UCSD-AML1 (cell line): ENCODE measurements around the gene ADGRL1.
"Not testable (repeated sequence)": the region's sequence is repeated elsewhere in the genome, so short reads cannot be mapped to it uniquely, and the experiment has no call there.

Source experiments
- DNase-seq: peaks from one replicate; lab custom pipeline; 2025; ENCODE audit not compliant: unreplicated experiment; lab: John Stamatoyannopoulos, UW

ADGRL1 gene

DNA sequence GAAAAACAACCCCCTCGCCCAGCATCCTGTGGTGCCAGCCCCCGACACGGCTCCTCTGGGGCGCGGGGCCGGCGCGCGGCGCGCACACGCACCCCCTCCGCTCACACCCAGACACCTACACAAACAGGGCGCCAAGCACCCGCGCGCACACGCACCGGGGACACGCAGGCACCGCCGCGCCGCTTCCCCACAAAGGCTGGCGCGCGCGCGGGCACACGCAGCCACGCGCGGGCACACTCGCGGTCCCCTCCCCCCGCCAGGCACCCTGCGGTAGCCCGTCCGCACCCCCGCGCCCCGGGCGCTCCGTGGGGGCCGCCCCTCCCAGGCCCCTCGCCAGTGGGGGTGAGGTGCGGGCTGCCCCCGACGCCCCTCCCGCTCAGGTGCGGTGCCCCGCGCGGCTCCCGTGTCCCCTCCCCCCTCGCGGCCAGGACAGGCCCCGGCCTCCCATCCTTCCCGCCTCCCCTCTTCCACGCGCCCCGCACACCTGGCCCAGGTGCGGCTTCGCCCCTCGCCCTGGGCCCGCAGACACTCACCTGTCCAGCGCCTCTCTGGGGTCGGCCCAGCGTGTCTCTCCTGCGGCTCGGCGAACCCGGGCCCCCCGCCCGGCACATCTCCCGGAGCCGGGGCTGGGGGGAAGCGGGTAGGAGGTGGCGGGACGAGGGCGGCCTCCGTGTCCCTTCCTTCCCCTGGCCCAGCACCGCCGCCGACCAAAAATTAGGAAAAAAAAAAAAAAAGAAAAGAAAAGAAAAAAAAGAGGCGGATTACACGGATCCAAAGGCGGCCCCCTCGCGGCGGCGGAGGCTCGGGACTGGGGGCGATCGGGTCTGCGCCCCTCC, at the start of gene ADGRL1:
ADGRL1 (minus strand) TSS at position 718 of the 836 bp plus-strand sequence. CDS start 22,567 bp downstream, outside the sequence.
- not testable (repeated sequence) for DNase-seq

DNA sequence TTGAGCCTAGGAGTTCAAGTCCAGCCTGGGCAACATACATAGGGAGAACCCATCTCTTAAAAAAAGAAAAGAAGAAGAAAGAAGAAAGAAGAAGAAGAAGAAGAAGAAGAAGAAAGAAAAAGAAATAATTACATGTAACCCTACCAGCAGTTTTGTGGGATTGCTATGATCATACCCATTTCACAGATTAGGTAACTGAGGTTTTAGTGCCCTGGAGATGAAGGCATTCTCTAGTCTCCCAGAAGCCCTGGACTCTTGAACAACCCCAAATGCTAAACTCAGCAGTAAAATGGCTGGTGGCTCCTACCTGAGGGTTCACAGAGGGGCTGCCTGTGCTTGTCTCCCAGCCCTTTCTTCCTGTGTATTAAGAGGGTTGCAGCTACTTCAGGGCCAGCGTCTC, 49.3 kb upstream of the ADGRL1 start:
- DNase-seq, result not testable (repeated sequence)

DNA sequence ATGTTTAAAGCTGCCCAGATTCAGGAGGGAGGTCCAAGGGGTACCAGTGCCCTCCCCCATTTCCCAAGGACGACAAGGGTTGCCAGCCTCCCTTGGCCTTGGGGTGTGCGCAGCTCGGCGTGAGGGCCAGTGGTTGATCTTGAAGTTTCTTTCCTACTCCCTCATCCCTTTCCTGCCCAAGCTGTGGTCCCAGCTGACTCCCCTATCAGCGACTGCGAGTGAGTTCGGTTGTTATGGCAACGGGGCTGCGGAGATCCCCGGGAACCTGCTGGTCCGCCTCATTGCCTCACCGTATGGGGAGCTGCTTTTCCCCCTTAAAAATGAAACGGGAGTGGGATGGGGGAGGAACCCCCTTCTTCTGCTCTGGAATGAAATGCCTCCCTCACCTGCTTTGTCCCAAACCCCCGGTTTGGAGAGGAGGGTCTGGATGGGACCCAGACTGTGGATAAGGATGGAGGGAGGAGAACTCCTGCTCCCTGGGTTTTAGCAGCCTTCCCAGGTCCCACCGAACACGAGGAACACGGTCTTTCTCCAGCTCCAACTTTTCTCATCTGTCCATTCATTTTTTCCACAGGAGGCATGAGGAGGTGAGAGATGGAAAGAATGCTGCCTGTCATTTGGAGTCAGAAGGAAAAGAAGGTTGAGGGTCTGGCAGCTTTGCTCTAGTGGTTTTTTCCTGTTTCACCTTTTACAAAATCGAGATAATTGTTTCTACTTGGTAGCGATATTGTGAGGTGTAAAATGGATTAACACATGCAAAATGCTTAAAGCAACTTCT, 48.0 kb upstream of the ADGRL1 start:
- not testable (repeated sequence) for DNase-seq

DNA sequence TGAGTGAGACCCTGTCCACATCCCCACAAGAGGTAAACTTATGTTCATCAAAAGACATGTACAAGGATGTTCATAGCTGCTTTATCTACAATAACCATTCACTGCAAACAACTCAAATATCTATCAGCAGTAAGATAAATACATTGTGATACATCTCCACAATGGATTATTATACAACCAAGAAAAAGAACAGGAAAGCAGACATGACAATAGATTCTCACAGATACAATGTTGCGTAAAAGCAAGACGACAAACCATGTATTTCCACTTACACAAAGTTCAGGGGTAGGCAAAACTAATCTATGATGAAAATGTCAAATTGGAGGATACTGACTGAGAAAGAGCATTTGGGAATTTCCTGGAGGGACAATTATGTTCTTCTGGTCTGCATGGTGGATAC, 46.2 kb upstream of the ADGRL1 start:
- DNase-seq, result not testable (repeated sequence)

DNA sequence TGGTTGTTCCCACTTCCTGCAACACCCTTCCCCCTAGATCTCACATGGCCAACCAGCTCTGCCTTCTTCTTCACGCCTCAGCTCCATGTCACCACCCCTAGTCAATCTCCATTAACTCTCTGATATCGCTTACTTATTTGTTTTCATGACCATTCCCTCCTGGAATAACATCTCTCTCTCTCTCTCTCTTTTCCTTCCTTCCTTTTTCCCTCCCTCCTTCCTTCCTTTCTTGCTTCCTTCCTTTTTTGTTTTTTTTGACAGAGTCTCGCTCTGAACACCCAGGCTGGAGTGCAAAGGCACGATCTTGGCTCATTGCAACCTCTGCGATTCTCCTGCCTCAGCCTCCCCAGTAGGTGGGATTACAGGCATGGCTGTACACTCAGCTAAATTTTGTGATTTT, 44.9 kb upstream of the ADGRL1 start:
- DNase-seq, result no peak

DNA sequence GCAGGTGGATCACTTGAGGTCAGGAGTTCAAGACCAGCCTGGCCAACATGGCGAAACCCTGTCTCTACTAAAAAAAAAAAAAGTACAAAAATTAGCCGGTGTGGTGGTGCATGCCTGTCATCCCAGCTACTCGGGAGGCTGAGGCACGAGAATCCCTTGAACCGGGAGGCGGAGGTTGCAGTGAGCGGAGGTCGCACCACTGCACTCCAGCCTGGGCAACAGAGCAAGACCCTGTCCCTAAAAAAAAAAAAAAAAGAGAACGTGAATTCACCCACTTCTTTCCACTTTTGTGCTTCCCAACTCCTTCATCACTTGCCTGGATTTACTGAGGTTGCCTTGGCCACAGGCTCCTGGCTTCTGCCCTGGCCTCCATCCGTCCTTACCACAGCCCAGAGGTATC, 44.3 kb upstream of the ADGRL1 start:
- DNase-seq, result not testable (repeated sequence)

DNA sequence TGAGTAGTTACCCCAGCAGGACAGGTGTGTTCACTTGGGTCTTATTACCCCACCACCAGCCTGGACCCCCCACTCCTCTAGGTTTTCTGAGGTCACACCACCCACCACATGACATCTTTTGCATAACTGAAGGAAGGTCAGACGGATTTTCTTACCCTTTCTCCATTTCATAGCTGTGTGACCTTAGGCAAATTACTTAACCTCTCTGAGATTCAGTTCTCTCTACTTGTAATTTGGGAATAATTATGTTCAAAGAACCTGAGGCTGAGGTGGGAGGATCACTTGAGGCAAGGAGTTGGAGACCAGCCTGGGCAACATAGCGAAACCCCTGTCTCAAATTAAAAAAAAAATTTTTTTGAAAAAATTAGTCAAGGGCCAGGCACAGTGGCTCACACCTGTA, 43.9 kb upstream of the ADGRL1 start:
- DNase-seq, result not testable (repeated sequence)

DNA sequence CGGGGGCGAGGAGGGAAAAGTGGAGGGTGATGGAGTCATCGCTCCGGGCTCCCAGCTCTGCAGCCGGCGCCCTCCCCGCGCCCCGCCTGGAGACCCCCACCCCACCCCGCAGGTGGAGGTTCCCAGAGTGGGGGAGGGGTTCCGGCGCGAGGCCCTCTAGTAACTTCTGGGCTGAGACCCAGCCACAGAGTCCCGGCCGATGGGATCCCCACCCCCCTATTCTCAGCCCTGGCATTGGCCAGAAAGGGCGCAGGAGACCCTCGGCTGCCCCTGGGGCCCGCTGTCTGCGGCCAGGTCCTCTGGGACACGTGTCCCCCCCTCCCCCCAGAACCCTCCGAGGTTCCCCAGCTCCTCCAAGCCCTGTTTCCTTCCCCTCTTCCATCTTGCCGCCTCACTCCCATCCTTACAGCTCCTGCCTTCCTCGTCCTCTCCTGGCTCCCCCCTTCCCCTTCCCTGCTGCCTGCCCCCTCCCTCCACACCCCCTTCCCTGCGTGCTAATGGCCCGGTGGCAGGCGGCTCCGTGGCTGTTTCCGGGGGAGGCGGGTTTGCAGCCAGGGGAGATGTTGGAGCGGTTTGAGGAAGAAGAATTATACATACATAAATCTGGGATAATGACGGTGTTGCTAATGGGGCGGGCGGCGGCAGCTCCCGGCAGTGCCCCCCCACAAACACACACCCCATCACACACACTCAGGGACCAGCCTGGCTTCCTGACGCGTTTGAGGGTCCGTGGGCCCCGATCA, 43.2 kb upstream of the ADGRL1 start:
- DNase-seq, result peak; percentile 57

DNA sequence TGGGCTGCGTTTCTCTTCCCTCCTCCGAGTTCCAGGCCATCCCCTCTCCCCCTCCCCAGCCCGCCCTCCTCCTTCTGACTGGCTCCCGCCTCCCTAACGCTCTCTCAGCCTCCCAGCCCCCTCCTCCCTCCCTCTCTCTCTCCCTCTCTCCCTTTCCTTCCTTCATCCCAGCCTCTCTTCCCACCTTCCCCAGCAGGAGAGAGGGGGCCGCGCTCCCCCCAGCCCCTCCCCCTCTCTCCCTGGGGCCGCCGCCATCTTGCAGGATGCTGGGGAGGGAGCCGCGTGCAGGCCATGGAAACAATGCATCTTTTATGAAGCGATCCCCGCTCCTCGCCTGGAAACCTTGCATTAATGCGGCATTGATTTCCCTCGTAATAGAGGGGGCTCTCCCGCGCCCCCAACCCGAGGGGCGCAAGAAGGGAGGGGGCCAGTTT, 42.6 kb upstream of the ADGRL1 start:
- no peak for DNase-seq

DNA sequence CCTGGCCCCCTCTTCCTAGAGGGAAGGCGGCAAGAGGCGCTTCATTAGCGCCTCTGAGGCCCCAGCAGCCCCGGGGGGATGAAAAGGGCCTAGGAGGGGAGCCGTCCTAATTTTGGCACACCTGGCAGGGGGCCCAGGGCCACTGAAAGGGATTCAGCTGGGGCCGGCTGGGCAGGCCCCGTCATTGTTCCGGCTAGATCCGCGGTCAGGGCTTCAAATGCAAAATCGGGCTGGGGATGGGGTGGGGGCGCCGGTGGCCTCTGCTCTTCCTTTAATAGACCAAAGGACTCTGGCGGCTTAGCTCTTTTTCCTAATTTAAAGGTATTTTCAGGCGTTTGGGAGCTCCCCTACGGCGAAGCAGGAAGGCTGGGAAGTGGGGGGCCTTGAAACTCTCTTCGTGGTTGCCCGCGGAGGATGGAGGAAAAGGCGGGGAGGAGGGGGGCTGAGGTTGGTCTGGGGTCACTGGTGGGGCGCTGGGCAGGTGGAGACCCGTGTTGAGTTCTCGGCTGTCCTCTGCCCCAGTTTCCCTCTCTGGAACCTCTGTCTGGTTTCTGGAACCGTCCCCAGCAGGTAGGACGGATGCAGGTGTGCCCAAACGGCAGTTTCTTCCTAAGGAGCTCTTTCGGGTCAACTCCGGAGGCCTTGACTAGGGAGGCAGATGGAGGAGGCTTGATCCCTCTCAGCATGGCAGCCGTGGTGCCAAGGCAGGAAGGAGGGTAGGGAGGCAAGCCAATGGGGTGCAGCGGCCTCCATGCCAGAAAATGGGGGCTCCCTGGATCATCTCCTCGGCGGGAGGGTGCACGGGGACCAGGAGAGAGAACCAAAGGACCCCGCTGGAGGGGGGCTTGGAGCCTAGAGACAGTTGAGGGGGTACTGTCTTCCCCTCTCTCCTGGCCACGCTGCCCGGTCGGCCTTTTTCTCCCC, 41.8 kb upstream of the ADGRL1 start:
- DNase-seq, result not testable (repeated sequence)

DNA sequence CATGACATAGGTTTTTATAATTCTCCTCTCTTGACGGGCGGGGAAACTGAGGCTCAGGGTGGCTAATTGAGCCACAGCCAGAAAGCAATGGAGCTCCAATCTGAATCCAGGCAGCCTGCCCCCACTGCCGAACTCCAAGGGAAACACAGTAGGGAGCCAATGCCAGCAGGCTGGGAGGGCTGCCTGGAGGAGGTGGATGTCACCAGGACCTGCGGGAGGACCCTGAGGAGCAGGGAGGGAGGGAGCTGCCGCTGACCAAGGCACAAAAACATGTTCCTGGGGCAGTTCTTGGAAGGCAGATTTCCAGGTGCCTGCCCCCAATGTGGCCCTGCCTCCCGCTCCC, 41.2 kb upstream of the ADGRL1 start:
- not testable (repeated sequence) for DNase-seq

DNA sequence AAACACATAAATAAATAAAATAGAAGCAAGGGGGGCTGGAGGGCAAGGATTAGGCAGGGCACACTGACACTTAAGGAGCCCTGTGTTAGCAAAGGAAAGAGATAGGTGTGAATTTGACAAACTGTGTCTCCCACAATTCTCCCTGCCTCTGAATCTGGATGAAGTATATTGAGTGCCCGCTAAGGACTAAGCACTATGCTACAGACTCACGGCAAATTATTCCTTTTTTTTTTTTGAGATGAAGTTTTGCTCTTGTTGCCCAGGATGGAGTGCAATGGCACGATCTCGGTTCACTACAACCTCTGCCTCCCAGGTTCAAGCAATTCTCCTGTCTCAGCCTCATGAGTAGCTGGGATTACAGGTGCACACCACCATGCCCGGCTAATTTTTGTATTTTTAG, 38.4 kb upstream of the ADGRL1 start:
- not testable (repeated sequence) for DNase-seq

DNA sequence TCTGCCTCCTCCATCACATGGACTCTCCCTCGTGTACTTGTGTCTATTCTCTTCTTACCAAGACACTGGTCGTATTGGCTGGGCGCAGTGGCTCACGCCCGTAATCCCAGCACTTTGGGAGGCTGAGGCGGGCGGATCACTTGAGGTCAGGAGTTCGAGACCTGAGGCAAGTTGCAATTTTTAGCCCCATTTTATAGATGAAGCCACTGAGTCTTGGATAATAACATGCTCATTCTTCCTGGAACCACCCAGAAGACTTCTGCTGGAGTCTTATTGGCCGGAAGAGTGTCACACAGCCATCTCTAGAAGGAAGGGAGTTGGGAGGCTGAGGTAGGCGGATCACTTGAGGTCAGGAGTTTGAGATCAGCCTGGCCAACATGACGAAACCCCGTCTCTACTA, 37.7 kb upstream of the ADGRL1 start:
- not testable (repeated sequence) for DNase-seq

DNA sequence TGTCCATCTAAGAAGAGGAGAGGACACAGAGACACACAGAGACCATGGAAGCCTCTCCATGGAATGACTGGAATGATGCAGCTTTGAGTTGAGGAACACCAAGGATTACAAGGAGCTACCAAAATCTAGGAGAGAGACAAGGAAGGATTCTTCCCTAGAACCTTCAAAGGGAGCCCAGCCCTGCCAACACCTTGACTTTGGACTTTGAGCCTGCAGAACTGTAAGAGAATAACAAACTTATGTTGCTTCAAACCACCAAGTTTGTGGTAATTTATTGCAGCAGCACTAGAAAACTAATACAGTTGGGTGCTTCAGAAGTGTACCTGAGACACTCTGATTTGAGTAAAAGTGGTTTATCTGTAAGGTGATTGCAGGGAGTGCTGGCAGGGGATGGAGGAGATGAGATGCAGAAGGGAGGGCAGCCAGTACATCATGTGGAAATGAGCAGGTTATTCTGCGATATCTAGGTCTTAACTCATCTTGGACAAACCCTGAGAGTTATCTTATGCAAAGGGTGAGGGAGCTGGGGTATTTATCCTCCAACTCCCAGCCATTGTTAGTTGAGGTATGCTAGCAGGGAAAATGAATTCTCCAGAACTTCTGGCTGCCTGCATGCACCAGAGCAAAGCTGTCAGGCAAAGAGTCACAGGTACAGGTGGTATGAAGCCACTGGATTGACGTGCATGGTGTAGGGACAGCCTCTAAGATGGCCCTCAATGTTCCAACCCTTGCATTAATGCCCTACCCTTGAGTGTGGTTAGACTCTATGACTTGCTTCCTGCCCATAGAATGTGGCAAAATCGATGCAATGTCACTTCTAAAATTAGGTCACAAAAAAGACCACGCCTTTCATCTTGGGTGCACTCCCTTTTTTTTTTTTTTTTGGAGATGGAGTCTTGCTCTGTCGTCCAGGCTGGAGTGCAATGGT, 31.3 kb upstream of the ADGRL1 start:
- DNase-seq, result no peak

DNA sequence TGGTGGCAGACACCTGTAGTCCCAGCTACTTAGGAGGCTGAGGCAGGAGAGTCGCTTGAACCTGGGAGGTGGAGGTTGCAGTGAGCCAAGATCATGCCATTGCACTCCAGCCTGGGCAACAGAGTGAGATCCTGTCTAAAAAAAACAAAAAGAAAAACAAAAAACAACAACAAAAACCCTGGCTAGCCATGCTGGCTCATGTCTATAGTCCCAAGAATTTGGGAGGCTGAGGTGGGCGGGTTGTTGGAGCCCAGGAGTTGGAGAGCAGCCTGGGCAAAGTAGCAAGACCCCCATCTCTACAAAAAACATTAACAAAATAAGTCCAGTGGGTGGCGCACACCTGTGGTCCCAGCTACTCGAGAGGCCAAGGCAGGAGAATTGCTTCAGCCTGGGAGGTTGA, 27.0 kb upstream of the ADGRL1 start:
- not testable (repeated sequence) for DNase-seq

DNA sequence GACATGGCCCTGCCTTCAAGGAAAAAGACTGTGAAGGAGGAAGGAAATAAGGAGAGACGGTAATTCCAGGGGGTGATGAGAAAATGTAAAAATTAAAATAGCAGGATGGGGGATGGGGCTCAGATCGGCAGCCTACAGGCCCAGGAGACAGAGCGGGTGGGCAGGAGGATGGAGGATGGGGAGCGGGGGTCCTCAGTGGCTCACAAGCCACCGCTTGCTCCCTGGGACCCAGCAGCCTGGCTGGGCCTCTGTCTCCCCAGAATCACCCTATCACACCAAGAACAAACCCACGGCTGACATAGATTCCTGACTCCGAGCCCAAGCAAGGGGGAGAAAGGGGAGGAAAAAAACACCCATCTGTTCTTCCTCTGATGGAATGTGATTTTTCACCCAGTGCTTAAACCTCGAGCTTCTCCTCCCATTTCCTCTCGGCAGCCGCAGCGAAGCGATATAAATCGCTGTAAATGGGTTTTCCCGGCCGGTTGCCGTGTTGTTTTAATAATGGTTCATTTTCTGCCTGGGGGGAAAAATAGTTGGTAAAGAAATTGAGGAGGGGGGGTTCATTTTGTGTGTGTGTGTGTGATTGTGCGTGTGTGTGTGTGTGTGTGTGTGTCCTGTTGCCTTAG, 22.6 kb upstream of the ADGRL1 start:
- DNase-seq, result peak; percentile 35

DNA sequence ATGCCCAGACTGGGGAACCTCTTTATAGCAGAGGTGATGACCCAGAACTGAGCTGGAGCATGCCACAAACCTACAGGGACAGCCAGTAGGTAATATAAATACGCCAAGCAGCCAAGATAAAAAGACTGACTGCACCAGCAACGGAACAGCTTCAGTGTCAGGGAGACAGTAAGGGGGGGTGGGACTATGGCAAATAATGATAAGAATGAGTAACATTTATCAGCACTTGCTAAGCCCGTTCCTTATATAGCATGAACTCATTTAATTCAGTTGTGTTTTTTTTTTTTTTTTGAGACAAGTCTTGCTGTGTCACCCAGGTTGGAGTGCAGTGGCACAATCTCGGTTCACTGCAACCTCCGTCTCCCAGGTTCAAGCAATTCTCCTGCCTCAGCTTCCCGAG, 20.5 kb upstream of the ADGRL1 start:
- DNase-seq, result not testable (repeated sequence)

DNA sequence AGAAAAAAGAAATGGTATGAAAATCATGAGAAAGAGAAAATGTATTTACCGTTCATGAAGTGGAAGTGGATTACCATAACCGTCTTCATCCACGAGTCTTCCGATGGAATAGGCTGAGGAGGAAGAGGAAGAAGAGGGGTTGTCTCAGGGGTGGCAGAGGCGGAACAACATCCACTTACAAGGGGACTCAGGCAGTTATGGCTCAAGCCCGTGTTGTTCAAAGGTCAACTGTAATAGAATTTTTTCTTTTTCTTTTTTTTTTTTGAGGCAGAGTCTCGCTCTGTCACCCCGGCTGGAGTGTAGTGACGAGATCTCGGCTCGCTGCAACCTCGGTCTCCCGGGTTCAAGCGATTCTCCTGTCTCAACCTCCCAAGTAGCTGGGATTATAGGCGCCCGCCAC, 16.9 kb upstream of the ADGRL1 start:
- no peak for DNase-seq

DNA sequence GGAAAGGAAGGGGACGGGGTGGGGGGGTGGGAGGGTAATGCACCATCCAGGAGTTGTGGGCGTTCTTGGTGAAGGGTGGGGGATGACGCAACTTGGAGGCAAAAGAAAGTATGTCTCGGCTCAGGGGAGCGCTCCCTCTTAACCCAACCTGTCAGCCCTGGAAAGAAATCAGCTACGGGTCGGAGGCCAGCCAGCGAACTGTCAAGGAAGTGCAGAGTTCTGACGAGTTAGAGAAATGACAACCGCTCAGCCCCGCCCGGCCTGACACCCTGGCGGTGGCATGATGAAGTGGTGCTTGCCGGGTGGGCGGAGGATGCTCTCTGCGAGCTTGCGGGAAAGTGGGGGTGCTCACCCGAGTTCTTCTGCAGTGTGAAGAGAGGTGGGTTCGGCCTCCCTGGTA, 15.4 kb upstream of the ADGRL1 start:
- DNase-seq, result peak; percentile 47
